H9 (cell line): ENCODE results near the gene EIF3K. TPM values are rescaled to one million over a fixed set of nuclear protein-coding genes. Genes with fewer than 3 reads are reported as not detected.

Experiments
- DNase-seq: peaks from one replicate; pipeline ENCODE4 v3.0.0-alpha.2; 2017
- H2AFZ ChIP-seq: one replicate; pipeline ENCODE4 v1.6.1; 2013; ENCODE audit warnings: mild to moderate bottlenecking, low read length, control low read depth, moderate library complexity
- H2AK5ac ChIP-seq: 2 replicates; pipeline ENCODE4 v1.6.1; 2013; ENCODE audit warnings: low read length, control low read depth, mixed read lengths; ENCODE audit not compliant: insufficient read length
- H2BK120ac ChIP-seq: one replicate; pipeline ENCODE4 v1.6.1; 2013; ENCODE audit warnings: low read depth, mild to moderate bottlenecking, low read length, control low read depth, inconsistent platforms; ENCODE audit not compliant: poor library complexity, severe bottlenecking
- H2BK12ac ChIP-seq: 2 replicates; pipeline ENCODE4 v1.6.1; 2013; ENCODE audit warnings: low read length, control low read depth, mixed read lengths, low read depth; ENCODE audit not compliant: insufficient read length
- H2BK15ac ChIP-seq: 2 replicates; pipeline ENCODE4 v1.6.1; 2013; ENCODE audit warnings: low read depth, low read length, control low read depth
- H2BK20ac ChIP-seq: one replicate; pipeline ENCODE4 v1.6.1; 2013; ENCODE audit warnings: low read depth, mild to moderate bottlenecking, low read length, control low read depth, inconsistent platforms; ENCODE audit not compliant: poor library complexity, severe bottlenecking
- H2BK5ac ChIP-seq: 2 replicates; pipeline ENCODE4 v1.6.1; 2013; ENCODE audit warnings: low read length, control low read depth, mixed read lengths; ENCODE audit not compliant: insufficient read length
- H3K14ac ChIP-seq: 2 replicates; pipeline ENCODE4 v1.6.1; 2013; ENCODE audit warnings: low read length, control low read depth; ENCODE audit not compliant: insufficient read depth
- H3K18ac ChIP-seq: 2 replicates; pipeline ENCODE4 v1.6.1; 2013; ENCODE audit warnings: low read depth, mild to moderate bottlenecking, mixed read lengths, low read length, control low read depth; ENCODE audit not compliant: insufficient read length
- H3K23ac ChIP-seq: 2 replicates; pipeline ENCODE4 v1.6.1; 2013; ENCODE audit warnings: low read length, control low read depth, mixed read lengths, low read depth; ENCODE audit not compliant: insufficient read length
- H3K23me2 ChIP-seq: 2 replicates; pipeline ENCODE4 v1.6.1; 2013; ENCODE audit warnings: low read depth, mild to moderate bottlenecking, mixed read lengths, low read length, control low read depth; ENCODE audit not compliant: insufficient read length, poor library complexity, severe bottlenecking
- H3K27ac ChIP-seq: 2 replicates; pipeline ENCODE4 v1.5.1; 2013; ENCODE audit warnings: low read length, control low read depth, mixed read lengths, low read depth; ENCODE audit not compliant: insufficient read length
- H3K27me3 ChIP-seq: 2 replicates; pipeline ENCODE4 v1.6.1; 2013; ENCODE audit warnings: low read length, control low read depth, inconsistent platforms; ENCODE audit not compliant: insufficient read depth
- H3K4ac ChIP-seq: 2 replicates; pipeline ENCODE4 v1.6.1; 2013; ENCODE audit warnings: low read depth, mild to moderate bottlenecking, control low read depth, inconsistent platforms, low read length, moderate library complexity
- H3K4me1 ChIP-seq: 2 replicates; pipeline ENCODE4 v1.6.1; 2013; ENCODE audit warnings: low read length, control low read depth, inconsistent platforms; ENCODE audit not compliant: insufficient read depth
- H3K4me2 ChIP-seq: 2 replicates; pipeline ENCODE4 v1.6.1; 2013; ENCODE audit warnings: low read length, control low read depth, mixed read lengths; ENCODE audit not compliant: insufficient read length, insufficient read depth
- H3K56ac ChIP-seq: 2 replicates; pipeline ENCODE4 v1.6.1; 2013; ENCODE audit warnings: low read depth, mild to moderate bottlenecking, mixed read lengths, low read length, control low read depth; ENCODE audit not compliant: insufficient read length
- H3K79me1 ChIP-seq: 2 replicates; pipeline ENCODE4 v1.6.1; 2013; ENCODE audit warnings: low read depth, mild to moderate bottlenecking, moderate library complexity, low read length, control low read depth, inconsistent platforms; ENCODE audit not compliant: insufficient read depth, poor library complexity, severe bottlenecking
- H3K79me2 ChIP-seq: 2 replicates; pipeline ENCODE4 v1.6.1; 2013; ENCODE audit warnings: low read length, control low read depth, inconsistent platforms; ENCODE audit not compliant: insufficient read depth
- H3K9ac ChIP-seq: 2 replicates; pipeline ENCODE4 v1.6.1; 2013; ENCODE audit warnings: low read length, control low read depth, mixed read lengths; ENCODE audit not compliant: insufficient read length; ENCODE audit errors: extremely low read depth
- H3K9me3 ChIP-seq: one replicate; pipeline ENCODE4 v1.6.1; 2013; ENCODE audit warnings: low read depth, low read length, inconsistent platforms; ENCODE audit not compliant: control insufficient read depth
- H3T11ph ChIP-seq: one replicate; pipeline ENCODE4 v1.6.1; 2013; ENCODE audit warnings: mild to moderate bottlenecking, low read length, control low read depth, inconsistent platforms
- H4K20me1 ChIP-seq: one replicate; pipeline ENCODE4 v1.6.1; 2013; ENCODE audit not compliant: control insufficient read depth, insufficient read length, insufficient read depth
- H4K5ac ChIP-seq: 2 replicates; pipeline ENCODE4 v1.6.1; 2013; ENCODE audit warnings: low read depth, mild to moderate bottlenecking, mixed read lengths, low read length, control low read depth; ENCODE audit not compliant: insufficient read length
- H4K8ac ChIP-seq: replicated peaks from 2 replicates; pipeline ENCODE4 v1.6.1; 2013; ENCODE audit warnings: low read length, control low read depth, mixed read lengths, low read depth; ENCODE audit not compliant: insufficient read length
- H4K91ac ChIP-seq: 2 replicates; pipeline ENCODE4 v1.6.1; 2013; ENCODE audit warnings: low read depth, mild to moderate bottlenecking, moderate library complexity, mixed read lengths, low read length, control low read depth; ENCODE audit not compliant: insufficient read length
- H3K27ac Mint-ChIP-seq, 3 experiments: 2 replicates in 2 of 3; 3 replicates in 1 of 3; pipeline ENCODE4 v1.8.0; 2020 to 2021; ENCODE audit warnings: mixed read lengths in 3 of 3, mild to moderate bottlenecking in 1 of 3, moderate library complexity in 1 of 3
- H3K27me3 Mint-ChIP-seq: 2 replicates; pipeline ENCODE4 v1.8.0; 2021; ENCODE audit warnings: low read depth, mild to moderate bottlenecking, moderate library complexity, mixed read lengths
- H3K36me3 Mint-ChIP-seq, 3 experiments: 2 replicates in 2 of 3; 3 replicates in 1 of 3; pipeline ENCODE4 v1.8.0; 2020 to 2021; ENCODE audit warnings: low read depth in 3 of 3, mixed read lengths in 3 of 3; ENCODE audit not compliant: insufficient read depth in 1 of 3
- H3K4me1 Mint-ChIP-seq, 2 experiments: 2 replicates each; pipeline ENCODE4 v1.8.0; 2020; ENCODE audit warnings: mixed read lengths in 2 of 2
- H3K4me3 Mint-ChIP-seq, 2 experiments: 2 replicates in 1 of 2; 3 replicates in 1 of 2; pipeline ENCODE4 v1.8.0; 2020 to 2021; ENCODE audit warnings: mild to moderate bottlenecking in 2 of 2, mixed read lengths in 2 of 2, moderate library complexity in 1 of 2
- H3K9me3 Mint-ChIP-seq, 2 experiments: 2 replicates in 1 of 2; 3 replicates in 1 of 2; pipeline ENCODE4 v1.8.0; 2020; ENCODE audit warnings: mild to moderate bottlenecking in 2 of 2, mixed read lengths in 2 of 2, moderate library complexity in 1 of 2
- CTCF ChIP-seq: fragments of 200-600 bp; sonication (generic); conservative IDR thresholded peaks from 3 replicates; pipeline ENCODE4 v1.8.0; 2021; ENCODE audit warnings: antibody characterized with exemption, mild to moderate bottlenecking
- WGBS: extraction: QIAGEN DNeasy Blood & Tissue Kit; methylation state at CpG from one replicate; pipeline ENCODE4 v1.1.7; 2013; ENCODE audit warnings: missing lambda C conversion rate, low lambda C conversion rate, mixed read lengths; ENCODE audit not compliant: insufficient read length; ENCODE audit errors: extremely low coverage; 5-methylcytosine and 5-hydroxymethylcytosine counted together
- total RNA-seq: library from RNA; stranded (reverse); gene quantifications from 2 replicates; pipeline ENCODE4 v1.2.1, GENCODE V29; 2021

The EIF3K gene
- total RNA-seq, 1 experiment from 2014 or later = 345 TPM

GRCh38 chr19:38686530-38686888, 67.5 kb downstream of the EIF3K start:
- Histone ChIP-seq H3K23ac (no peak overlapping the region), H2AK5ac (peak overlapping the region; percentile 72), H2BK120ac (peak overlapping the region; percentile 63), H3T11ph (no peak overlapping the region), H4K8ac (no peak overlapping the region), H3K27me3 (no peaks in the 10 kb centered on the region), H3K9me3 (no peaks in the 10 kb centered on the region), H3K9ac (no peak overlapping the region), H3K79me2 (peaks cover 15% of the 10 kb centered on the region; the same call in 1 of the 2 replicates), H3K4ac (peak overlapping the region; percentile 8; the same call in 1 of the 2 replicates), H2BK15ac (peak overlapping the region; percentile 56; the same call in 1 of the 2 replicates), H3K79me1 (peaks cover 3% of the 10 kb centered on the region), H2BK5ac (no peak overlapping the region), H3K56ac (no peak overlapping the region), H4K5ac (no peak overlapping the region), H3K23me2 (no peaks in the 10 kb centered on the region), H3K14ac (peak overlapping the region; percentile 81), H3K4me1 (peaks cover 15% of the 10 kb centered on the region; the same call in 1 of the 2 replicates), H3K4me2 (peak overlapping the region; percentile 26), H4K91ac (peak overlapping the region; percentile 37), H2BK20ac (no peak overlapping the region), H2BK12ac (peak overlapping the region; percentile 93), H3K18ac (peak overlapping the region; percentile 85), H4K20me1 (no peaks in the 10 kb centered on the region), H2AFZ (no peak overlapping the region), H3K27ac (peak overlapping the region; percentile 86)
- H3K27me3 Mint-ChIP-seq = no peaks in the 10 kb centered on the region
- peak overlapping the region; percentile 36 to 98 (median 97); a peak in 6 of 7 replicates for H3K27ac Mint-ChIP-seq
- peak; percentile 5; the same call in 1 of the 3 replicates for TF ChIP-seq CTCF
- H3K4me3 Mint-ChIP-seq = peak overlapping the region in 1 of 2 experiments; percentile 70; a peak in 2 of 5 replicates
- peak; percentile 44 for DNase-seq
- no CpG with 5 or more reads among the region's 5 CpGs for WGBS
- peaks cover 0 to 4% of the 10 kb centered on the region in 2 experiments; a peak in 4 of 5 replicates for H3K9me3 Mint-ChIP-seq
- peaks cover 56 to 70% of the 10 kb centered on the region in 2 experiments for H3K4me1 Mint-ChIP-seq
- H3K36me3 Mint-ChIP-seq = peaks cover 15 to 36% (median 28%) of the 10 kb centered on the region in 3 experiments; a peak in 6 of 7 replicates

Other genes starting within 250 kb of the EIF3K start
- 185 and 189 TPM in 2 replicates for gene PSMD8, start 244.6 kb upstream of the EIF3K start, total RNA-seq
- 1.5 and 2.4 TPM in 2 replicates for gene GGN, start 231.2 kb upstream of the EIF3K start, total RNA-seq
- gene SPRED3, start 230.5 kb upstream of the EIF3K start, total RNA-seq = 11.5 and 16.4 TPM in 2 replicates
- gene FAM98C, start 216.1 kb upstream of the EIF3K start, total RNA-seq = 15.0 and 16.4 TPM in 2 replicates
- gene RASGRP4, start 193.0 kb upstream of the EIF3K start, total RNA-seq = 0.28 and 0.39 TPM in 2 replicates
- 8.4 and 8.9 TPM in 2 replicates for gene RYR1, start 185.5 kb upstream of the EIF3K start, total RNA-seq
- 25.7 and 31.1 TPM in 2 replicates for gene MAP4K1, start 1.2 kb upstream of the EIF3K start, total RNA-seq
- gene ACTN4, start 28.5 kb downstream of the EIF3K start, total RNA-seq = 369 and 386 TPM in 2 replicates
- 10.3 and 10.5 TPM in 2 replicates for gene CAPN12, start 125.3 kb downstream of the EIF3K start, total RNA-seq
- gene LGALS7, start 154.3 kb downstream of the EIF3K start, total RNA-seq = 0.92 TPM in 1 of 2 replicates, not detected in the other
- gene LGALS7B, start 170.0 kb downstream of the EIF3K start, total RNA-seq = 0.90 and 1.4 TPM in 2 replicates
- gene LGALS4, start 193.8 kb downstream of the EIF3K start, total RNA-seq = 0.37 and 0.68 TPM in 2 replicates
- gene ECH1, start 212.6 kb downstream of the EIF3K start, total RNA-seq = 141 and 145 TPM in 2 replicates
- 704 and 710 TPM in 2 replicates for gene HNRNPL, start 230.8 kb downstream of the EIF3K start, total RNA-seq